Frontal cortex (tissue), 4 donors: ENCODE results near the gene PROK2. TPM values are rescaled to one million over a fixed set of nuclear protein-coding genes. Genes with fewer than 3 reads are reported as not detected.

Source experiments
- DNase-seq, 2 donors: peaks; one replicate each; pipeline ENCODE4 v3.0.0; 2012; ENCODE audit warnings: low spot score in 2 of 2
- FAIRE-seq: peaks from 2 replicates; lab custom pipeline; 2012; peaks lifted over from hg19 to GRCh38; lab: Jason Lieb, UNC
- small RNA-seq: library from RNA; depleted of rRNA; stranded (forward); fragments of <200 nt; gene quantifications from one replicate; pipeline ENCODE3, GENCODE V24; 2014
- total RNA-seq: library from RNA; depleted of rRNA; stranded (reverse); fragments of >200 nt; gene quantifications from one replicate; pipeline ENCODE4 v1.2.3, GENCODE V29; 2014
- donor health status: control.
- donor health status: control.
- donor health status: control.

Gene PROK2
- total RNA-seq, 1 donor from 2014 or later, result 3.7 TPM

DNA sequence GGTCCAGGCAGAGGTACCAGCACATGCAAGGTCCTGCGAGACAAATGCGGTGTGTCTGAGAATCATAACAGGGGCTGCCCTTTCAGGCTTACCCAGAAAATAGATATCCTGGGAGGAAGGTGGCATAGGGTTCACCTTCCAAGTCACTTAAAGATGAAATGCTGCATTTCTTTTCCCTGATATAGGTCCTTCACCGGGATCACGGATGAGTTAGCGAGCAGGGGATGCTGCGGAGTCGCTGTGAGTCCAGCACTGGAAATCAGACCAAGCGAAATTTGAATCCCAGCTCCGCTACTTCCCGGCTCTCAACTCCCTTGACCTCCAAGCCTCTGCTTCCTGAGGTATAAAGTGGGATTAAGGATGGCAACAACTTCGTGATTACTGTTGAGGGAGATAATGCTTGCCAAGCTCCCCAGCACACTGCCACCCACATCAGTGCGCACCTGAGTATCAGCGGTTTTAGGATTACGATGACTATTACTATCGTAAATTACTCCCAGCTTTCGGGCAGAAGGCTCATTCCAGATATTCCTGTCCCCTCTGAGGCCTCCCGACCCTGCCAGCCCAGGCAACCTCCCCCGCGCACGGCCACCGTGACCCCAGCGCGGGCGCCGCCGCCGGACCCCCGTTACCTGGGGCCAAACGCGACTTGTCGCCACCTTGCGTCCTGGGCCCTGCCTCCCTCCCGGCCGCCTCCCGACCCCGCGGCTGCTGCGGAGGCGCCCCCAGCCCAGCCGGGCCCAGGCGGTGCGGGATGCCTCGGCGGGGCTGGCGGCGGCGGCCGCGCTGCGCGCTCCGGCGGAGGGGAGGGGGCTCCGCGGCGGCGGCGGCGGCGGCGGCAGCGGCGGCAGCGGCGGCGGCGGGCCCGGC, 31.9 kb downstream of the PROK2 start:
- FAIRE-seq (no peak), DNase-seq (peak in 1 of 2 donors; percentile 24)

DNA sequence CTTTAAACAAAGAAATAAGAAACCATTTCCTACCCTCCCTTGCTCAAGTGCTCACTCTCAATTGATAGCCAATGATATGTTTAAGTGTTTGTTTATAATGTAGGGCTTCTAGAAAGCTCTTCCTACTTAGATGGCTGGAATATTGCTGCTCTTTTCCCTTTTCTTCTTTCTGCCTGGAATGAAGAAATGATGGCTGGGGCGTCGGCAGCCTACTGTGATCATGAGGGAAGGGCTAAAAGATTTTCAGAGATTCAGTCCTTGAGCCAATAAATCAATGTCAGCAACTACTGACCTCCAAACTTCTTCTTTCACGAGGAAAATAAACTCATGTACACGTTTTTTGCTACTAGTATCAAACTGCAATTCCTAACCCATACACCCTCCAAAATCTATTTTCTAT, 33.3 kb downstream of the PROK2 start:
- FAIRE-seq (no peak), DNase-seq (no peak)

DNA sequence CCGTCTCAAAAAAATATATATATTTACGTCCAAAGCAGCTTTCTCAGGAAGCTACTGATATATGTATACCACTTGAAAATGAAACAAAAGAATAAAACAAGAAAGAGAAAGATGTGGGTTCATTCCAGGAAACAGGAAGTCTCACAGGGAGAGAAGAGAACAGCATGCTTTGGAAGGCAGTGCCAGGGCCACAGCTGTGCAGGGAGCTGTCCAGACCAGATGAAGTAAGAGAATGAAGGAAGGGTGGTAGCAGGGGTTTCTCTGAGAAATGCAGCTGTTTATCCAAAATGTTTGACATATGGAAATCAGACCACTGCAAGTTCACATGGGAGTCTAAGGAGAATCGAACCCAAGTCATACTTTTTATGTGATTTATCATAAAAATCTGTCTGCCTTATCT, 40.2 kb downstream of the PROK2 start:
- DNase-seq, result no peak
- FAIRE-seq, result no peak

DNA sequence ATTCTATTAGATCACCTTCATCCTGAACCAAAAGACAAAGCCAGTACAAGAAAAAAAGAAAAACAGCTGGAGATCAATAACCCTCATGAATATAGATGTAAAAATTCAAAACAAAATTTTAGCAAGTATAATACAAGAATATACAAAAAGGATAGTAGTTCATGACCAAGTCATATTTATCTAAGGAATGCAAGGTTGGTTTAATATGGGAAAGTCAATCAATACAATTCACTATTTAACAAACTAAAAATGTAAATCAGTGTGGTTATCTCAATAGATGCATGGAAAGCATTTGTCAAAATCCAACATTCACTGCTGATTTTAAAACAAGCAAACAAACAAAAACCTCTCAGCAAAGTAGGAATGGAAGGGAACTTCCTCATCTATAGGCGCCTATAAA, 42.3 kb downstream of the PROK2 start:
- no peak for FAIRE-seq
- DNase-seq, result no peak

DNA sequence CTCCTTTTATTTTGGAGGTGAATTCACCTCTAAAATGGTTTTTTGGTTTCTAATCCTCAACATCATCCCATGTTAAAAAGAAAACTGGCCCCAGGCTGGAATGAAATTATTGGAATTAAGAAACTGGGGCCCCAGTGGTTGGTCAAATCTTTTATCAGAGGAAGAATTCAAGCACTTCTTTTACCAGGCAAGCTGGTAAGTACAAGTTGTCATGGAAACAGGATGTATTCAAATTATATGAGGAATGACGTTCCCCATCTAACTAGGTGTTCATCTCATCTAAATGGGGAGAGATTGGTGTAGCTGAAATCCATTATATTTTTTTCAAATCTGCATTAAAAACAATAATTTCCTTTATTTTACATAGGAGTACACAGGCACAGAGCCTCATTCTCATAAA, 50.1 kb downstream of the PROK2 start:
- DNase-seq (no peak), FAIRE-seq (no peak)

DNA sequence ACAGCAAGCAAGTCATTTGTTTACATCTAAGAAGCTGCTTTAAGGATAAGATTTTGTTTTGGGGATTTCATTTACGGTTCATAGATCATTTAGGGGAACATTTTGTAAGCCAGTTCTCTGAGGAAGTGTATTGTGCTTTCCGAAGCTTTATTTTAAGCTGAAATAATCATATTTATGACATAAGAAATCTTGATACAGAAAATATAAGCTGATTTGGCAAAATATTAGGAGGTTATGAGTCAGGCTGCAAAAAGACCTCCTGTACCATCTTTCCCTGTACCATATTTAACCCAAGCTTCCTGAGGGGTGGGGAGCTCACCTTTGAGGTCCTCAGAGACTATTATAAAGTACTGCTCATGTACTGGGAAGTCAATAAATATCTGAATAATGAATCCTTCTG, 51.6 kb downstream of the PROK2 start:
- FAIRE-seq (no peak), DNase-seq (no peak)

DNA sequence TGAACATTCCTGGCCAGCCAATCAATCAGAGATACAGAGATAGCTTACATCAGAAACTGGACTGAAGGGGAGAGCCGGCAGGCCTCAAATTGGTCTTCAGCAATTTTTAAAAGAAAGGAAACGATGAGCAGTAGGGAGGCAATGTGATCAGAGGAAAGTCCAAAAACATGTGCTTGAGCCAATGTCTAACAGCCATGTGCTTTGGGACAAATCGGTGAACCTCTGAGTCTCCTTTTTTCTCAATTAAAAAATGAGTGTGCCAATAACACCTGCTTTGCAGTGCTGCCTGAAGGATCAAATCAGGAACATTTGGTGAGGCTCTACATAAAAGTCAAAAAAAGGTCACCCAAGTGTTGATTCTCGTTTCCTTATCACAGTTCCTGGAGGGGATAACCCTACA, 52.3 kb downstream of the PROK2 start:
- FAIRE-seq (no peak), DNase-seq (no peak)

DNA sequence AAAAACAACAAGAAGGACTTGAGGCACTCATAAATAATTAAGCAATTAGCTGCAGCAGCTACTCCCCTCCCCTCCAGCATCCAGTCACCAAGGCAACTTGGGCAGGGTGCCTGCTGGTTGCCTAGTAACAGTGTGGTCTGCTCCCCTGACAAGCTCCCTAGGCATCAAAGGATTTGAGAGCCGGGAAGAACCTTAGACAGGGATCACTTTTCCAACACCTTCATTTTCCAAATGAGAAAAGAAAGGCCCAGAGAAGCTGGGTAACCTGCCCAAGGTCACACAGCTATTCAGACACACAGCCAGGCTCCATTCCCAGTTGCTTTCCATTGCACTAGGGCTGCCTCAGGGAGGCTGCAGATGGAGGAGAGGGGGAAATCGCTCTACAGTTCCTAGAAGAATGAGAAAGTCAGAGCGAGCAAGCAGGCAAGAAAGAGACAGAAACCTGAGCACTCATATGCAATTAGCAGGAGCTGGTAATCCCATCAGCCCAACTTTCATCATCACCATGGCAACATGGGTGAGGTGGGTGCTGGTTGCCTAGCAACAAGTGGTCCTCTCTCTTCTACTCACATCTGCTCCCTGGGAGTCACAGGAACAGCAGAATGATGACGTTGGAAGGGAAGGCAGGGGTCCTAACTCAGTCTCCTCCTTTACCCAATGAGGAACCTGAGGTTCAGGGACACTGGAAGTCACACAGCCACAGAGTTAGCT, 56.2 kb downstream of the PROK2 start:
- DNase-seq, result no peak
- no peak for FAIRE-seq

DNA sequence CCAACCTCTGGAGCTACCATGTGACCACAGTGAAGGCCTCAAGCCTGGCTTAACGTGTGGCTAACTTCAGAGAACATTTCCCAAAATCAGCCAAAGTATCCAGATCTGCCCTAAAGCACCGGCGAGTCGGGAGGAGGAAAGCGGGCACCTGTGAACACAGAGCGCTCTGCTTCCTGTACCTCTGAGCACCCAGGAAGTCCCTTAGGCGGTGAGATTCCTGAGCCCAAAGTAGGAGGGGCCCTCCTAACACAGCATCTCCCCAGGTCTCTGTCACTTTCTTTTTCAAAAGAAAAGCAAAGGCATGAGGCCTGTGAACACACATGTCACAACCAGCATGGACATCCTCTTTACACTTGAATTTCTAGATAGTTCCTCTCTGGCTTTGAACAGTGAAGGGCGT, 58.8 kb downstream of the PROK2 start:
- no peak for DNase-seq
- FAIRE-seq, result no peak

DNA sequence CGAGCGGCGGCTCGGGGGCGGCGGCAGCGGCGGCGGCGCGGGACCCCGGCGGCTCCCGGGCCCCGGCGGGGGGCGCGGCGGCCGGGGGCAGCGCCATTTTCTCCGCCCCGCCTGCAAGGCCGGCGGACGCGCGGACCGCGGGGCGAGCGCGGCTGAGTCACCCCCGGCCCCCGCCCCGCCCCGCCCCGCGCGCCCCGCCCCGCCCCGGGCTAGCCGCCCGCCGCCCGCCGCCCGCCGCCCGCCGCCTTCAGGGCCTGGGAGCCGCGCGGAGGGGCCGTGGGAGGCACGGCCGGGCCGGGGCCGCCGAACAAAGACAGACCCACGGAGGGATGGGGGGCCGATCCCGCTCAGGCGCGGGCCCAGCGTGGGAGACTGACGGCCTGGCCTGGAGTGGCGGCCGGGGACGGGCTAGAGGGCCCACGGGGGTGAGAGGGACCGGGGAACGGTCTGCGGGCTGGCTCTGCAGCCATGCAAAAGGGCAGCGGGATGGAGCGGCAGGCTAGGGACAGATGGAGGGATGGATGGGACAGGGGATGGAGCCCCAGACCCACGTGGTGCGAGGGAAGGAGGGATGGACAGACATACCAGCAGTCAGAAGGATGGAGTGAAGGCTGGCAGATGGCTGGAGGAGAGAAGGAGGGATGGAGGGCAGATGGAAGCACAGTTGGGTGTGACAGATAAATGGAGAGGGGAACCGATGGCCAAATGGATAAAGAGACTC, 59.5 kb downstream of the PROK2 start, which contains the start of gene EIF4E3:
Gene EIF4E3, minus strand, starts transcription at position 132 of the 721 bp plus-strand sequence. Its CDS starts 35 bp downstream, at position 97.
- no peak for FAIRE-seq
- DNase-seq, result peak; percentile 89 to 90

DNA sequence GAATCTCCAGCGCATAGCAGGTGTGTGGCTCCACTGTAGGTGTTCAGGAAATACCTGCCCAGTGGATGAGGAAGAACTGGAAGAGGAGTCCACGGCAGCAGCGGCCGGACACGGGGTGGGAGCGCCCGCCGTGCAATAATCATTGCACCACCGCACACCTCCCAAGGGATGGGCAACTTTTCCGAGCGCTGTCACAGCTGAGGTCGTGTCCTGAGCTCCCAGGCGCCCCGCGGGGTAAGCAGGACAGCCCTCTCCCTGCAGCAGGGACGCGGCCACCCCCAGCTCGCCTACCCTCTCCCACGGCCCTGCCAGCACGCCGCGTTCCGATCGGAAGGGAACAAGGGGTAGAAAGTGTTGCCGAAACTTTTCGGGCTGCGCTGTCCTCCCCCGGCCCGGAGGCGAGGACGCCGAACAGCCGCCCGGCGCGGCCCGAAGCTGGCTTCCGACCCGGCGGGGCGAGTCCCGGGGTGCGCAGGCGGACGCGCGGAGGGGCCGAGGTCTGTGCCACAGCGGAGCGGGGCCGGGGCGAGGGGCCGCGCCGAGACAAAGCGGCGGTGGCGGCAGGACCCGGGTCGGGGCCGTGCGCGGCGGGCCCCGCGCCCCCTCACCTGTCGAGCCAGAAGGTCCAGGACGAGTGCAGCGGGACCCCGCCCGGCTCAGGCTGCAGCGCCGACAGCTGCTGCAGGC, 60.2 kb downstream of the PROK2 start:
- DNase-seq, result peak; percentile 47 to 51

DNA sequence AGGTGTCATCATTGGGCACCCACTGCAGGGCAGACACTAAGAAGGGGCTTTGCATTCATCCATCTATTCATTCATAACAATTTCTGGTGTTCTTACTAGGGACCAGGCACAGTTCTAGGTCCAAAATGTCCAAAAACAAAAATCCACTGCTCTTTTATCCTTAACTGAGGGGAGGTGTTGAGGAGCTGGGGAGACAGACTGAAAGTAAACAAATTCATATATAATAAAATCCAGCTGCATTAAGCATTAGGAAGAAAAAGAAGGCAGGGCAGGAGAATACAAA, 60.8 kb downstream of the PROK2 start:
- DNase-seq (no peak), FAIRE-seq (no peak)

More for the DNA sequence above, 60.2 kb downstream of the PROK2 start:
- no peak for FAIRE-seq

DNA sequence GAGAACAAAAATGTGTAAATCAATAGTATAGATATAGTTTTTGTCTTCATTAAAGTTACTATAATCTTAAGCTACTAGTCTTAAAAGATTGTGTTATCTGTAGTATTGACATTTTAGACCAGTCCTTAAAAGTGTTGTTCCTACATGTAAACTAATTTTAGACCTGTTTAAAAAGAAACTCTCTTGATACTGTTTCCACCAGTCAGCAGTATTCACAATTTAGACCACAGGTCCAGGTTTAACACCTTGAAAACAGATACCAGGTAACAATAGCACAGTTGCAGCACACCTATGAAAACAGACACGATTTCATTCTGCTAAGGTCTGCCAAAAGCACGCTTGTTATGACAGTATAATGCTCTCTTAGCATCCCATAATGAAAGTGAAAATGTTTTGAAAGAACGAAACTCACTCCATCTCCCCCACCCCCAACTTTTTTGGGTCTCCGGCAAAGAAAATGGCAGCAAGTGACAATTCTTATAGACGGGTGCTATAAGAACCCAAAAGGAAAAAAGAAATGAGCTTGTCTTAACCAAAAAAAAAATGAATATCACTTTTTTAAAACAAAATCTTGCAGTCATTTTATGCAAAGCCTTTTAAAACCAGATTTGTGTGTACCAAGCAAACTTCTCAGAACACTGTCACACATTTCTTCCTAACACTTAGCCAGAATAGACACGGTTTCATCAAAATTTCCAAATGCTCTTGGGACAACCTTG, 61.3 kb downstream of the PROK2 start:
- DNase-seq (no peak), FAIRE-seq (no peak)

DNA sequence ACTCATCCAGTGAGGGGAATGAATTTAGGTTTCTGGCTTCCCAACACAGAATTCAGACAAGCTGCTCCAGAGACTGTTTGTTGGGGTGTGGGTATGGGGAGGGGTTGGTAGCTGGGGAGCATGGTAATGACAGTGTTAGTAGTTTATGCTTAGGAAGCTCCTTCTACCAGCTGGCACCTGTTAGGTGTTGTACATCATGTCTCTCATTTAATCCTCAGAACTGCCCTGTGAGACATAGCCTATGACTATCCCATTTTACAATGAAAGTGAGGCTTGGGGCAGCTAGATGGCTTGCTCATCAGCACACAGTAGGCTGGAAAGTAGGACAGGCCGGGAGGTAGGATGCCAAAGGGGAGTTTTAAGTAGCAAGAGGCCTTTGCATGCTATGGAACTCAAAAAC, 62.3 kb downstream of the PROK2 start:
- FAIRE-seq, result no peak
- no peak for DNase-seq

Small RNA genes lying within 50 kb of the gene (small RNA-seq; reads per million reads assigned to genes)
- not detected for gene RN7SL271P

Other genes with a start within 250 kb of the PROK2 start
- 118 TPM for gene FOXP1, start 201.4 kb downstream of the PROK2 start, total RNA-seq
- 22.8 TPM for gene EIF4E3, start 59.7 kb downstream of the PROK2 start, total RNA-seq
- gene GPR27, start 31.3 kb downstream of the PROK2 start, total RNA-seq, result 43.6 TPM